GM19372 (cell line): ENCODE data around the gene NT5C1A.

Experiments used
- ATAC-seq: cut with Tn5 transposase; IDR thresholded peaks from one replicate; pipeline ENCODE4 v1.9.1; 2021; ENCODE audit warnings: mild to moderate bottlenecking, low read depth, moderate library complexity; ENCODE audit not compliant: unreplicated experiment

NT5C1A gene

DNA sequence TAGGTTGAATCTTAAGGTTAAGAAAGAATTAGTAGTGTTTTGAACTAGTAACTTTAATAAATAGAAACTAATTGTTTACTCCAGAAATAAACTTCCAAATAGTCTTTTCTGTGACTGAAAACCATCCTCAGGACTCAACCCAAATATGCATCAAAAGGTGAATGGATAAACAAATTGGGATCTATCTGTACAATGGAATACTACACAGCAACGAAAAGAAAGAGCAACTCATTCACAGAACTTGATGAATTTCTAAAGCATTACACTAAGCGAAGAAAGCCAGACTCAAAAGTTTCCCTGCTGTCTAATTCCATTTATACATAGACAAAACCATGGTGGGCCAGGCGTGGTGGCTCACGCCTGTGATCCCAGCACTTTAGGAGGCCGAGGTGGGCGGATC, 57.4 kb downstream of the NT5C1A start:
- no peak for ATAC-seq

DNA sequence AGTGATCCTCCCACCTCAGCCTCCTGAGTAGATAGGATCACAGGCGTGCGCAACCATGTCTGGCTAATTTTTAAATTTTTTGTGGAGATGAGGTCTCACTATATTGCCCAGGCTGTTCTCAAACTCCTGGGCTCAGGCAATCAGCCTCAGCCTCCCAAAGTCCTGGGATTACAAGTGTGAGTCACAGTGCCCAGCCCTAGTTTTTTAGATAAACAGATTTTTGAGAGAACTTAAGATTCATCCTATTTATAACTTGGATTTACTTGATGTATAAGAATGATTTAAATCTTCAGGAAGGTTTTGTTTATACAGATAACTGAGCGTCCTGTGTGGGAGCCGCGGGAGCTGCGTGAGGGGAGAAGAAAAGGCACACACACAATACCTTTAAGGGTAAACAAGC, 58.7 kb downstream of the NT5C1A start:
- no peak for ATAC-seq

DNA sequence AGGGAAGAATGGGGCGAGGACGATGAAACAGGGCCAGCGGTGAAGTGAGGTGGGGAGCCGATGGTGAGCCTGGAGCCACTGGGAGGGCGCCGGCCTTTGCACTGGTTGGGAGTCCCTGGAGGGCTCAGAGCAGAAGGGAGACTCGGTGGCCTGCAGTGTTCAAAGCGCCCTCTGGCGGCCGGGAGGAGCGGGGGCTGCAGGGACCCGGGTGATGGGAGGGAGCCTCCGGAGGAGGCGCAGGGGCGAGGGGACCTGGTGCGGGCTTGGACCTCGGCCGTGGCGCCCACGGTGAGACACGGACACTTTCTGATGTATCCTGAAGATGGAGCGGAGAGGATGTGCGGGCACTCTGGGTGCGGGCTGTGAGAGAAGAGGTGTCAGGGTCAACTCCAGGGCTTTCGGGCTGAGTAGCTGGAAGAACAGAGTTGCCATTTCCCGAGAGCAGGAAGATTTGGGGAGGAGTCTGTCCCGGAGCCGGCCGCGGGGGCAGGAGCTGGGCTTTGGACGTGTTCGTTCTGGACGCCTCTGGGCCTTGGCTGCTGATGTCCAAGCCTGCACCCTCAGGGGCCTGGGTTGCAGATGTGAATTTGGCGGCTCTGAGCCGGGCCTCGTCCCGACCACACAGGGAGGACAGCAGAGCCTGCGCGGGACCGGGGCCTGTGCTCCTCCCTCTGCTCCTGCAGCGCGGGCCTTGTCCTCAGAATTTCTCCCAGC, 62.1 kb downstream of the NT5C1A start:
- ATAC-seq = no peak
